Kidney capillary endothelial cell (primary cell): ENCODE results near the gene SYNDIG1.

ENCODE experiments used
- DNase-seq: peaks from one replicate; pipeline ENCODE4 v3.0.0-alpha.2; 2018; ENCODE audit warnings: low spot score

The SYNDIG1 gene

DNA sequence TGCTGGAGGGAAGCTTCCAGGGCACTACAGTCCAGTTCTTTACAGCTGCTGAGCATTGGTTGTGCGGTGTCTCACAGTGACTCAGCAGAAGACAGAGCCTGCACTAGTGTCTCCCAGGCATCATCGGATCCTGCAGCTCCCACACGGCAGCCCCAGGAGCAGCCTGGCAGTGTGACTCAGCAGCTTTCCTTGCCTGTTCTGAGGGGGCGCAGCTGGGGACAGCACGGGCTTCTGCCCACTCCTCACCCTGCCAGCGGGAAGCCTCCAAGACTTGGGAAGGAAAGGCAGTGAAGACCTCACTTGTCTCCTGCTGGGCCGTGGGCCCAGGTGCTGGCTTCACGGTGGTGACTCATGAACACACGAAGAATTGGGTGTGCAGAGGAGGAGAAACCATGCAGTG is 165.4 kb downstream of the SYNDIG1 start:
- DNase-seq: no peak

DNA sequence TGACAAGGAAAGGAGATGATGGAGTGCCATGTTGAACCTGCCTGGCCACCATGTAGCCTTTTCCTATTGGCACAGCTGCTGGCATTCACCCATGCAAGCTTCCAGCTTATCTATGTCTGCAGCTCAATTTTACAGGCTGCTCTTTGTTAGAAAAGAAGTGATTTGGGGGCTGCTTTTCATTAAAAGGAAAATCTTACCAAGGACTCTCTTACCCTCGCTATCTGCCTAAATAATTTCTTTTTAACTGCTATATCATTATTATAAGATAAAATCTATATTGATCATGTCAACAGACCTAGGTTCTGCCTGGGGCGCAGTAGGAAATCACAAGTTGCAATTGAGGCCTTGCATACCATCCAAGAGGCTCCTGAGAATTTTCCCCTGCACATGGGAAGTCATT is 167.2 kb downstream of the SYNDIG1 start:
- no peak for DNase-seq

DNA sequence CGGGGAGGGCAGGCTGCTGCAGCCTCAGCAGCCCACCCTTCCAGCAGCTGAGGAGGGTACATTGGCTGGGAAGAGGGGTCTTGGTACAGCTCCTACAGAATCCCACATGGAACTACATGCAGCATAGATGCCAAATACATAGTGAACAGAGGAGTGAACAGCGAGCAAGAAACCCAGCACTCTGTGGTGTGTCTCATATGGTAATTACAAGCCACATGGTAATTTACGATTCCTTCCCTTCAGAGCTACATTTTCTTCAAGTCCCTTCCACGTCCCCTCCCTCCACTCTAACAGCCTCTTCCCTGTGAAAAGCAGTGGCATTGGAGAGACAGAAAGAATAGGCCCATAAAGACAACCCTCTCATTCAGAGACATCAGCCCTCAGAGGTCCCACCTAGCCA is 167.7 kb downstream of the SYNDIG1 start:
- no peak for DNase-seq

DNA sequence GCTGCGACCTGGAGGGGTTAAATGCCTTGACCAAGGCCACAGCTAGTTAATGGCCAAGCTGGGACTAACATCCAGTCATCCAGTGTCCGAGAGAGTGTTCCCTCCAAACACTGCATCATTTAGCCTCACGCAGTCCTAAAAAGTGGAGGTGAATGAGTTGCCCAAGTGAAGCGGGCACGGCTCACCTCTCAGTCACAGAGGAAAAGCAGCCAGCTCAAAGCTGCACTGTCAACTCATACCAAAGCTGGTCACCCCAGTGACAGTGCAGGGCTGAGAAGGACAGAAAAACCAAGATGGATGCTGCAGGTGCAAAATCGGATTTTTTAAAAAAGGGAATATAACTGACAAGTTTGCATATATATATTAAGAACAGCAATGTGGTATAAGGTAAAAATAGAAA is 168.5 kb downstream of the SYNDIG1 start:
- DNase-seq: no peak

DNA sequence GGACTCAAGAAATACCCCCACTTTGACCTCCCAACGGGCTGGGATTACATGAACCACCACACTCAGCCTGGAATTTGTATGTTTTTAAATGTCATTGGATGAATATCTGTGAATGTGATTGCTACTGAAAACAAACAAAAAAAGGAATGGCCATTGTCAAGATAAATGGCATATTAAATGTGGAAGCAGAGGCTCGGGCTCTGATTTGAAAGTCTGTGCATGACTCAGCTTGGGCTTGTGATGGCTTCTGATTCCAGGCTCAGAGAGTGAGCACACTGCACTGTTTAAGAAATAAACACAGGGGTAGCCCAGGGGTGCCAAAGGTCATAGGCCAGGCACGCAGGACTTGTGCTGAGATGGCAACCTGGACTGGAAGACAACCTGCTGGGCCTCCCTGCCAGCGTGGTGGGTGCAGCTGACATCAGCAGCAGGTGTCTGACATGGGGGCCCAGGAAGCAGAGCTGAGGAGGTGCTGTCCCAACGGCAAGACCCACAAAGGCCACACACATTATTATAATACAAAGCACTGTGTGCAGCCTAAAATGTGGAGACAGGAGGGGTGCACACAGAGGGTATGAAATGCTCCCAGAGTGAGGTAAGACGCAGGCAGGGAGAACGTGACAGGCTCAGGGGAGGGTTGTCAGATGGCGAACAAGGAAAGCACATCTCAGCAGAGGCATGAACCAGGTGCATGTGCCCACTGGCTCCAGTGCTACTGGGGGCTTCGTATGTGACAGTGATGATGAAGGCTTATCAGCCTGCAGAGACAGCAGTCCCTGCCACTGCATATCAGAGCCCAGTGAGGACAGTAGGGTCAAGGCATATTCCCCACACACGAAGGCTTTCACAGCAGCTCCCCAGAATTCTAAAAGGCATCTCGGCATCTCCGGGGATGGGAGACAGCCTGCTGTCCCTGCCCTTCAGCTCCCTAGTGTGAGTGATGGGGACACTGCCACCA is 169.4 kb downstream of the SYNDIG1 start:
- DNase-seq: no peak

DNA sequence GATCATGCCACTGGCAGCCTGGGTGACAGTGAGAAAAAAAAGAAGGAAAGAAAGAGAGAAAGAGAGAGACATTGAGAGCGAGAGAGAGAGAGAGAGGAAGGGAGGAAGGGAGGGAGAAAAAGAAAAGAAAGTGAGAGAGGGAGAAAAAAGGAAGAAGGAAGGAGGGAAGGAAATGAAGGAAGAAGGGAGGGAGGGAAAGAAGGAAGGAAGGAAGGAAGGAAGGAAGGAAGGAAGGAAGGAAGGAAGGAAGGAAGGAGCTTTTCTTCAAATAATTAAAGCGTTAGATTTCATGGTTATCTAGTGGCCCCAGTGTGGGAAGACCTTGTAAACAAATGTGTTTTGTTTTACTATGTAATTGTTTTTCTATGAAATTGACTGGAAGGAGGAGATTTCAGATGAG is 170.8 kb downstream of the SYNDIG1 start:
- no peak for DNase-seq

DNA sequence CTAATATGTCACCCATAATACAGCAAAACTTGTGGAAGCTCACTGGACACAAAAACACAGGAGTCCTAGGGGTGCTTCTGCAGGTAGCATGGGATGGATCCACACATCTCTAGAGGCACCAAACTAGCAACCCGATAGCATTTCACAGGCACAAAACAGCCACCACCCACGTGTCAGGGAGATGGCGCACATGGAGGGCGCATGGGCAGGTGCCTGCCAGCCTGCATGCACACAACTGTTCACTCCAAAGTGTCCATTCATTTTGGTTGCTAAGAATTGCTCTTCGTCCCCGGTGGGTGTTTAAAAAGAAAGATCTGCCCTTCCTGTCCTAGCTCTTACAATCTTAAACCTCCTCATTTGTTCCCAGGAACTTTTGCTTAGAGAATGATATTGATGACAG is 171.3 kb downstream of the SYNDIG1 start:
- no peak for DNase-seq

DNA sequence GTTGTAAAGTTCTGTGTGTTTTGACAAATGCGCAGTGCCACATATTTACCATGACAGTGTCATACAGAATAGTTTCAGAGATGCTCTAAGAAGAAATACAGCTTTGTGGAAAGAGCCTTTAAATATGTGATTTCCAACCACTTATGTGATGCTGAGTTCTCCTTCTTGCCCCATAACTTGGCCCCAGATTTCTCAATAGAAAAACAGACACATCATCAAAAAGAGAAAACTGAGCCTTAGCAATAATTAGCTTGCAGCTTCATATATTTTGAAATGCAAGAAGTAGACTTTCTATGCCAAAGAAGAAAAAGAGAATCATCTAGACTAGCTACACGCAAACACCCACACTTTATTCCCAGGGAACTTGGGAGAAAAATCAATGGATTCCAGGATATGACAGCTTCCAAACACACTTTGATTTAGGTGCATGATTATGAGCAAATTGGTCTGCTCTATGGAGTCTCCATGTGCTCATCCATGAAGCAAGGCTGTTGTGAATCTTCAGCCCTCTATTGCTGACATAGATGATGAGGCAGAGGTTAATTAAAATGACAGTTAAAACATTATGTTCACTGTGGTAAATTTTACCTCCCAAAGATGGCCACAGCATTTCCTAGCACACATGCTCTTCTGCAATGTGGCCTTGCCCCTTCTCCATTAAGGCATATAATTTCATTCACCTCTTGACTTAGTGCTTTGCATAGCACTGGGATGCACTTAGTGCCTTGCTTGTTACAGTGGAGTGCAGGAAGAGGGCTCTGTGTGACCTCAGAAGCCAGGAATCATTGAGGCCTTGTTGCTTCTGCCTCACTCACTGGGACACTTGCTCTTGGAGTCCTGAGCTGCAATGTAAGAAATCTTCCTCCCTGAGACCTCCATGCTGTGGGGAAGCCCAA is 174.6 kb downstream of the SYNDIG1 start:
- no peak for DNase-seq

DNA sequence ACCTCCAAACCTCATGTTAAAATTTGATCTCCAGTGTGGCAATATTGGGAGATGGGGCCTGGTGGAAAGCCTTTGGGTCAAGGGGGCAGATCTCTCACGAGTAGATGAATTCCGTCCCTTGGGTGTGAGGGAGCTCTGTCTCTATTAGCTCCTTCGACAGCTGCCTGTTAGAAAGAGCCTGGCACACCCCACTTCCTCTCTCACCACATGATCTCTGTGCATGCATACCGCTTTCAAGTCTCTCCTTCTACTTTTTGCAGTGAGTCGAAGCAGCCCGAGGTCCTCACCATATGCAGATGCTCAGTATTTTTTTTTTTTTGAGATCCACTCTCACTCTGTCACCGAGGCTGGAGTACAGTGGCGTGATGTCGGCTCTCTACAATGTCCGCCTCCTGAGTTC is 176.9 kb downstream of the SYNDIG1 start:
- no peak for DNase-seq

DNA sequence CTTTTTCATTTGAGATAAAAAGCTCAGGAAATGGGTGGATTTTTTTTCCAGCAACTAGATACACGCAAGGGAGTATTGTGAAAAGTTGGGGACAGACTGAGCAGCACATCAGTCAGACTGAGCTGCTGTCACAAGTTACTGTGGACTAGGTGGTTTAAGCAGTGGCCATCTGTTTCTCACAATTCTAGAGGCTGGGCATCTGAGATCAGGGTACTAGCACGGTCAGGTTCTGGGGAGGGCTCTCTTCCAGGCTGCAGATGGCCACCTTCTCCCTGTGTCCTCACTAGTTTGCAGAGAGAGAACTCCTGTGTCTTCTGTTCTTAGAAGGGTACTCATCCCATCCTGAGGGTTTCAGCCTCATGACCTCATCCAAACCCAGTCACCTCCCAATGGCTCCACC is 178.3 kb downstream of the SYNDIG1 start:
- DNase-seq: no peak

DNA sequence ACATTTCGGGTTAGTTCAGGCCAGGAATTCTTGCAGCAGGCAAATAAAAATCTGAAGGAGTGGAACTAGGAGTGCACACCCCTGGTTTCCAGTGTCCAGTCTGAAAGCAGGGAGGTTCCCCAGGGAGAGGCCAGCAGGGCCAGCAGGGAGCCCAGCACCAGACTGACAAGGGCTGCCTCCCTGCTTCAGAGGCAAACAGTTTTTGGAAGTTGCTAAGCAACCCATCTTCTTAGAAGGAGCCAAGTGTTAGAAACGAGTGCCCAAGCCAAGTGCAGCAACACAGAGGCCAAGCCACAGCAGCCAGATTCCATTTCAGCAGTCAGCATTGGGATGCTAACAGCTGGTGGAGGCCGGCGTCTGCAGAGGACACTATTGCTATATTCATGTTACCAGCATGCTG is 179.1 kb downstream of the SYNDIG1 start:
- DNase-seq: no peak

DNA sequence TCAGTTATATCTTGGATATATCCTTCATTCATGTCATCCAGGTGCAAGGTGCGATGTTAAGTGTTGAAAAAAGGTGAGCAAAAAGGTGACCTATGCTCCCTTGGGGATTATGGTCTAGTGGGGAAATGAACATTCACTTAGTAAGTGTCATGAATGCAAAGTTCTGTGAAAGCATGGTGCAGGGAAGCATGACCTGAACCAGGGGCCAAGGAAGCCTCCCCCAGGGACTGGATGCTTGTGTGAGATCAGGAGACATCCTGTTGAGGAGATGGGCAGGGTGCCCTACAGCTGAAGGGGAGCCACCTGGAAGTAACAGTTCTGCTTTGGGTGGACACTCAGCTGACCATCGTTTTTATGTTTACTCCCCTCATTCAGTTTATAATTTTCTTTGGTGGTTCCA is 179.5 kb downstream of the SYNDIG1 start:
- DNase-seq: no peak

DNA sequence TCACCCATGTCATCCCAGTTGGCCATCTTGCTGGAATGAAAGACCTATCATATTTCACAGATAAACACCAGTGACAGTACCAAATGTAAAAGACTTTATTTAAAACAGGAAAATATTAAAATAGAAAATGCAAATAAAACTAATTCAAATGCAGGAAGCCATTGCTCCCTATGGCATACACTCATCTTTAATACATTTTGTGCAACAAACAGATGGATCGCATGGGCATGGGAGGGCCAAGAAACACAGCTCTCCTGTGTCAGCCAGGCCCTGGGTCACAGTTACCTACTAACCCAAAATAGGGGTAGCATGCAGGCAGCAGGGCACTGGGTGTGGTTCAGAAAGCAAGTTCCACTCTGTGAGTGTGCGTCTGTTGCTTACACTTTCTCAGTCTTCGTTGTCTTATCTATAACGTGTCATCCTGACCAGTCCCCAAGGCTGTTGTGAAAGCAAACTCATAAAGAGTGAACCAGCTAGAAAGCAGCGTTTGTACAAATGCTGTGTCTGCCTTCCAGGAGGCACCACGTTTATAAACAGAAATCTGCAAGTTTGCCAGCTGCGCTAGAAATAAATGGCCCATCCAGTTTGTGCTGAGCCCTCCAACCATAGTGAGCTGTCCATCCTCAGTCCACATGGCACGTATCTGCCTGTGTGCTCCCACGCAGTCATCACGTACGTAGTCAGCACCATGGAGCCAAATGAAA is 180.5 kb downstream of the SYNDIG1 start:
- no peak for DNase-seq

DNA sequence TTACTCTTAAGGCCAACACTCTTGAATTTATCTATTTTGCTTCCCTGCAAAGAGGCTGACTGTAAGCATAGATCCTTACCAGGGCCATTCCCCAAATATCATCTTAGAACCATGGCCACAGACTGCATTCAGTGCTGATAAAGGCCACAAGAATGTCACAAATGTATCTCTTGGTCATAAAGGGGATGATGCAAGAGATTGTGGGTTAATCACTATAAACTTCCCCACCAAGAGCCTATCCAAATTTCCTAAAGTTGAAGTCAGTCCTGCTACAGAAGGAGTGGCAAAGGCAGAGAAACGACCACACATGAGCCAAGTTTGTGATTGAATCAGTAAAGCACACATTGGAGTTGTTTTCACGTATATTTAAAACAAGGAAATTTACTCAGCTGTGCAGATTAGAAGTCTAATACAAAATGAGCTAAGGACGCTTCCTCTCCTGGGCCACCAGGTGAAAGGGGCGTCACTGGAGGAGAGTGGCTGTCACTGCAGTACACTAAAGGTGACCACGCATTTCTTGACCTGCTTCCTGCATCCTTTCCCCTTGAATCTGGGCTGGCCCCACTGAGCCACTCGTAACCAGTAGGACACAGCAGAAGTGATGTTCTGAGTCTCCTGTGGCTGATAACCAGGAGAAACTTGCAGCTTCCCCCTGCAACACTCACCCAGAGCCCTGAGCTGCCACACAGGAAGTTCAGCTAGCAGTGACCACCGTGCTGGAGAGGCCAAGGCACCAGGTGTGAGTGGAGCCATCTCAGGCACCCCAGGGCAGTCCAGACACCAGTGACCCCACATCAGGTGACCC is 181.9 kb downstream of the SYNDIG1 start:
- no peak for DNase-seq

DNA sequence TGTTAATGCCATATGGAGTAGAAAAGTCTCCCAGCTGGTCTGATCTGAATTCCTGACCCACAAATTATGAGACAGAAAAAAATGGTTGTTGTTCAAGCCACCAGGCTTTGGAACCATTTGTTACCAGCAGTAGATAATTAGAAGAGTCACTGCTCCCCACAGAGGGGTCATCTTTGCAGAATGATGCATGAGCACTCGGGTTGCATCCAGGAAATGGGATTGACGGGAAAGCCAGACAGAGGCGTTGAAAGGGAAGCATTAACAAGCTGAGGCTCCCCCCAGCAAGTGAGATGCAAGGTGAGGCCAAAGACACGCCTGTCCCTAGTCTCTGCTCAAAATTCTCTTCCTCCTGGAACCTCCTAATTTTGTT is 182.5 kb downstream of the SYNDIG1 start:
- no peak for DNase-seq

DNA sequence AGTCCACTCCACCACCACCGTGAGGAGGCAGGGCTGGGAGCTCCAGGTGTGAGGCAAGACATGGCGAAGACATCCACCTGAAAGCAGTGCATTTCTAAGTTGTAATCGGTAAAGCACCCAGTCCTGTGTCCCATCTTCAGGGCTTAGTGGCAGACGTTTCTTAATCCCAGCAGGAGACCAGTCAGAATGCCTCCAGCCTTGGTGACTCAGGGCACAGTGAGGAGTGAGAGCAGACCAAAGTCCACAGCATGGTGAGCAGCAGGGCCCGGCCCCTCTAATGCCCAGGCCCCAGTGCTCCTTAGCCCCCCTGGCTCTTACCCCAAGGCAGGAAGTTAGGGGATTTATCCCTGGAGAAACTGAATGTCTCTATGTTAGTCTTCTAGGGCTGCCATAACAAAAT is 183.9 kb downstream of the SYNDIG1 start:
- no peak for DNase-seq

DNA sequence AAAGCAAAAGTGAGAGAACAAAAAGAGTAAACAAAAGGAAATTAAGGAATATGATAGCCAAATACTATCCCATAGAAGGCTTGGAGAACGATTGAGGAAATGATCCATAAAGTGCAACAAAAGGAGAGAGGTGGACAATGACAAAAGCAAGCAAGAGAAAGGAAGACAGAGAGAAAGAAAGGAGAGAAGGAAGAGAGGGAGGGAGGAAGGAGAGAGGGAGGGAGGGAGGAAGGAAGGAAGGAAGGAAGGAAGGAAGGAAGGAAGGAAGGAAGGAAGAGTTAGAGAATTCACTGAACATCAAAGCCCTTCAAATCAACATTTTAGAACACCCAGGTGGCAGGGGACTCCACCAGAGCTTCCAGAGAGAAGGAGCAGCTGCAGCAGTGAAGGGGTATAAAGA is 185.0 kb downstream of the SYNDIG1 start:
- DNase-seq: no peak

DNA sequence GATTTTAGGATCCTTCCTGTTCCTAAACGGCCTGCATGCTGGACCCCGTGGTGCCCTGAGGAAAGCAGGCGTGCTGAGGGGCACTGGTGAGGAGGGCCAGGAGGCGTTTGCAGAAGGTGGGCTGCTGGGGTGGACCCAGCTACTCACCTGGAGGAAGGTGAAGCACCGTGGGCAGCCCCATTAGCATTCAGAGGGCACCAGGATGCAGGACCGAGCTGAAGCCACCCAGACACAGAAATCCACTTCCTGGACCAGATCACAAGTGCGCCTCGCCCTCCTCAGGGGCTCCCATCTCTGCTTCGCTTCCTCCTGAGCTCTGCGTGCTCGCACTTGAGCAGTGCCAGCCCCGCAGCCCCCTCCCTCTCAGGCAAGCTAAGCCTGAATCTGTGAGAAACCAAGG is 187.0 kb downstream of the SYNDIG1 start:
- no peak for DNase-seq

DNA sequence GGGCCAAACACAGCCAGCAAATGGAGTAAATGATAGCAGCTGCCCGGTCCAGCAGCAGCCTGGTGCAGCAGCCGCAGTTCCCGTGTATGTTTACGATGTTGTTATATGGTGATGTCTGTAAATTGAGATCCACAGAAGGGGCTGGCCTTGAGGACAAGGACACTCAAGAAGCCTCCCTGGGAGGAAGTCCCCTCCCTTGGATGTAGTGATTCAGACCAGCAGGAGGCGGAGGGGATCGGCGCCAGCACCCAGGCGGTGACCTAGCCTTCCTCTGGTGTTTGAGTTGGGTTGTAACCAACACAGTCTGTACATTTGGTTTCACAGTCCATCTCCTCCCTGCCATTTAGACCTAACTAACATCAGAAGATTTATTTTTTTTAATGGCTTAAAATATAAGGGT is 187.8 kb downstream of the SYNDIG1 start:
- DNase-seq: no peak

DNA sequence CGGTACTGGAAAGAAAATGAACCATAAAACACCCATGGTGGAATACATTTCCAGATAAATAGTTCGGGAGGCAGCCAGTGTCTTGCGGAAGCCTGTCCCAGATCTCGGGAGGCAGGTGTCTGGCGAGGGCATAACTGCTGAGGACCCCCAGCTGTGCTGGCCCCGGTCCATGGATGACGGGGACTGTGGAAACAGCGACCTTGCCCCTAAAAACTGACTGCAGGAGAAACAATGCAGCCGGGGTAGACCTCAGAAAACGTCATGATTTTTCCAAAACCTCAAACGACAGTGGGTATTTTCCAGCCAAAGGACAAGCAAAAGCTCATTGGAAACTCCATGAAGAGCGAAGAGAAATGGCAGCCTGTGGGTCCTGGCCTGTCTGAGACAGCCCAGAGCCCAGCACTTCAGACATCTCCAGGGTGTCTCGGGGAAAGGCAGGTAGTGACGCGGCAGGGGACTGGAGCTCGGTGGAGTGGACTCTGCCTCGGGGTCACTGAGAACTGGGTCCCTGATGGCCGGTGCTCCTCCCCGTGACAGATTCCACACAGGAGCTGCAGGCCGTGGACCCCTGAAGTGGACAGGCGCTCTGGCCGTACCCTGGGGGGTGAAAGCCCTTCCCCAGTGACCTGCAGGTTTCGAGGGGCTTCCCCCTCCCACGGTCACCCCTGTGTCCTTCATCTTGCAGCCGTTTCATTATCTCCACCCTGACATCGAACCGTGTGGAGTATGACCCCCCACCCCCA is 188.6 kb downstream of the SYNDIG1 start:
- DNase-seq: no peak
